KMS-11 (cell line): ENCODE measurements around the gene PCF11.
A peak's percentile ranks its signal among the peaks of the same experiment; 100 is the strongest.
"Not testable (repeated sequence)": the region's sequence is repeated elsewhere in the genome, so short reads cannot be mapped to it uniquely, and the experiment has no call there.

ENCODE experiments used
- H2AFZ ChIP-seq: fragments of 200-600 bp; sonication (generic); 2 replicates; pipeline ENCODE4 v1.6.1; 2016; ENCODE audit warnings: antibody characterized with exemption, mixed run types, low read depth
- H3K27ac ChIP-seq: fragments of 200-600 bp; sonication (generic); 2 replicates; pipeline ENCODE4 v1.6.1; 2016; ENCODE audit warnings: mild to moderate bottlenecking, mixed run types
- H3K27me3 ChIP-seq: fragments of 200-600 bp; sonication (generic); 2 replicates; pipeline ENCODE4 v1.6.1; 2017; ENCODE audit warnings: mild to moderate bottlenecking, low read depth, mixed run types, moderate library complexity; ENCODE audit not compliant: insufficient read depth
- H3K36me3 ChIP-seq: fragments of 200-600 bp; sonication (generic); 2 replicates; pipeline ENCODE4 v1.6.1; 2017; ENCODE audit warnings: mild to moderate bottlenecking, mixed run types; ENCODE audit not compliant: insufficient read depth
- H3K4me1 ChIP-seq: fragments of 200-600 bp; sonication (generic); 2 replicates; pipeline ENCODE4 v1.6.1; 2016; ENCODE audit warnings: mild to moderate bottlenecking, low read depth, mixed run types; ENCODE audit not compliant: poor library complexity, severe bottlenecking
- H3K4me2 ChIP-seq: fragments of 200-600 bp; sonication (generic); 2 replicates; pipeline ENCODE4 v1.7.0; 2016; ENCODE audit warnings: mild to moderate bottlenecking, mixed run types
- H3K4me3 ChIP-seq: fragments of 200-600 bp; sonication (generic); IDR thresholded peaks from 2 replicates; pipeline ENCODE4 v1.6.1; 2017; ENCODE audit warnings: low read depth, low read length, mixed read lengths; ENCODE audit not compliant: insufficient read depth
- H3K79me2 ChIP-seq: fragments of 200-600 bp; sonication (generic); 2 replicates; pipeline ENCODE4 v1.6.1; 2016; ENCODE audit warnings: low read depth, mixed run types; ENCODE audit not compliant: insufficient read depth
- H3K9ac ChIP-seq: fragments of 200-600 bp; sonication (generic); 2 replicates; pipeline ENCODE4 v1.6.1; 2016; ENCODE audit warnings: mild to moderate bottlenecking, mixed run types
- H4K20me1 ChIP-seq: fragments of 200-600 bp; sonication (generic); 2 replicates; pipeline ENCODE4 v1.6.1; 2016; ENCODE audit warnings: mild to moderate bottlenecking, mixed run types; ENCODE audit not compliant: insufficient read depth
- CTCF ChIP-seq: fragments of 200-600 bp; sonication (generic); conservative IDR thresholded peaks from 2 replicates; pipeline ENCODE4 v1.6.1; 2017; ENCODE audit warnings: low read depth, mild to moderate bottlenecking, antibody characterized with exemption, low read length, moderate library complexity, mixed read lengths

PCF11 gene

GRCh38 chr11:83127310-83127637, 29.7 kb upstream of the PCF11 start:
- H3K4me2 ChIP-seq: peak overlapping the region; percentile 18
- no peaks in the 10 kb centered on the region for H4K20me1 ChIP-seq
- no peaks in the 10 kb centered on the region for H3K36me3 ChIP-seq
- H3K4me3 ChIP-seq: no peak overlapping the region
- no peak overlapping the region for H3K27ac ChIP-seq
- H3K79me2 ChIP-seq: no peaks in the 10 kb centered on the region
- no peaks in the 10 kb centered on the region for H3K27me3 ChIP-seq
- no peak overlapping the region for H3K9ac ChIP-seq
- peaks cover 27% of the 10 kb centered on the region for H3K4me1 ChIP-seq
- peak overlapping the region; percentile 41; the same call in 1 of the 2 replicates for H2AFZ ChIP-seq
- TF ChIP-seq CTCF: no peak

DNA sequence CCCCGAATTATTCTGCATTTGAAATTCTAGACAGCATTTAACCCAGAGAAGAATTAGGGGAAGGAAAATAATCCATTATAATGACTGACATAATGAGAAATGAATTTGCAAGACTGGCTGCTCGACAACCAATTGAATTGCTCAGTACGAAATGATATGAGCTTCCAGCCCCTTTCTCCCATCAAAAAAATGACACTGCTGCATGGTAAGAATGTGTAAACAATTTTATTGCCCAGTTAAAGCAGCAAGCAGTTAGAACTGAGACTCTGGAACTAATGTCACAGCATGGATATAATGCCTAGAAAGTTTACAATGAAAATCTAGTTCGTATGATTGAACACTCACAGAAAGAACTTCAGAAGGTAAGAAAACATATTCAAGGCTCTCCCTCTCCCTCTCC, 24.7 kb upstream of the PCF11 start:
- H3K4me1 ChIP-seq: peaks cover 18% of the 10 kb centered on the region
- no peaks in the 10 kb centered on the region for H3K27me3 ChIP-seq
- H3K4me3 ChIP-seq: no peak overlapping the region
- no peak overlapping the region for H2AFZ ChIP-seq
- no peak overlapping the region for H3K27ac ChIP-seq
- TF ChIP-seq CTCF: no peak
- no peaks in the 10 kb centered on the region for H3K36me3 ChIP-seq
- no peaks in the 10 kb centered on the region for H3K79me2 ChIP-seq
- H3K4me2 ChIP-seq: no peak overlapping the region
- H3K9ac ChIP-seq: no peak overlapping the region
- H4K20me1 ChIP-seq: no peaks in the 10 kb centered on the region

DNA sequence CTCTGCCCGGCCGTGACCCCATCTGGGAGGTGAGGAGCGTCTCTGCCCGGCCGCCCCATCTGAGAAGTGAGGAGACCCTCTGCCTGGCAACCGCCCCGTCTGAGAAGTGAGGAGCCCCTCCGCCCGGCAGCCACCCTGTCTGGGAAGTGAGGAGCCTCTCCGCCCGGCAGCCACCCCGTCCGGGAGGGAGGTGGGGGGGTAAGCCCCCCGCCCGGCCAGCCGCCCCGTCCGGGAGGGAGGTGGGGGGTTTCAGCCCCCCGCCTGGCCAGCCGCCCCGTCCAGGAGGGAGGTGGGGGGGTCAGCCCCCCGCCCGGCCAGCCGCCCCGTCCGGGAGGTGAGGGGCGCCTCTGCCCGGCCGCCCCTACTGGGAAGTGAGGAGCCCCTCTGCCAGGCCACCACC, 23.7 kb upstream of the PCF11 start:
- not testable (repeated sequence) for H4K20me1 ChIP-seq, H3K27me3 ChIP-seq, H3K4me3 ChIP-seq, H3K9ac ChIP-seq, H3K27ac ChIP-seq, H3K4me2 ChIP-seq, H3K79me2 ChIP-seq, H3K36me3 ChIP-seq, H2AFZ ChIP-seq
- H3K4me1 ChIP-seq: peaks cover 15% of the 10 kb centered on the region

DNA sequence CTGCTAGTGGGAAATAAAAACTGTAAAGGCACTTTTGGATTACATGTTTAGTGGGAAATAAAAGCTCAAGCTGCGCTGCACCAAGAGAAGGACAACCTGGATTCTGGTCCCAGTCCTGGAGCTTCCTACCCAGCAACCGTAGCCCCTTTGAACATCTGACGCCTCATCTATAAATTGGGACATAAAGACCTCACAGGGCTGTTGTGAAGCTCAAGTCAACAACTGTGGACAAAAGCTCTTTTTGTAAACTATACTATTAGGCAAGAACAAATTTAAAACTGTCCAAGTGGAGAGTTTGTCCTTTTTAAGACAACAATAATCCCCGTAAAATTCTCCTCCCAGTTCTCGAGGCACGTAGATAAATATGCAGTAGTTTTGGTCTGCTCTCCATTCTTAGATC, 17.6 kb upstream of the PCF11 start:
- TF ChIP-seq CTCF: no peak
- Histone ChIP-seq H3K4me2 (no peak overlapping the region), H3K4me3 (no peak overlapping the region), H3K27ac (no peak overlapping the region), H2AFZ (no peak overlapping the region), H3K27me3 (no peaks in the 10 kb centered on the region), H3K4me1 (peaks cover 20% of the 10 kb centered on the region), H4K20me1 (no peaks in the 10 kb centered on the region), H3K36me3 (no peaks in the 10 kb centered on the region), H3K79me2 (no peaks in the 10 kb centered on the region), H3K9ac (no peak overlapping the region)

DNA sequence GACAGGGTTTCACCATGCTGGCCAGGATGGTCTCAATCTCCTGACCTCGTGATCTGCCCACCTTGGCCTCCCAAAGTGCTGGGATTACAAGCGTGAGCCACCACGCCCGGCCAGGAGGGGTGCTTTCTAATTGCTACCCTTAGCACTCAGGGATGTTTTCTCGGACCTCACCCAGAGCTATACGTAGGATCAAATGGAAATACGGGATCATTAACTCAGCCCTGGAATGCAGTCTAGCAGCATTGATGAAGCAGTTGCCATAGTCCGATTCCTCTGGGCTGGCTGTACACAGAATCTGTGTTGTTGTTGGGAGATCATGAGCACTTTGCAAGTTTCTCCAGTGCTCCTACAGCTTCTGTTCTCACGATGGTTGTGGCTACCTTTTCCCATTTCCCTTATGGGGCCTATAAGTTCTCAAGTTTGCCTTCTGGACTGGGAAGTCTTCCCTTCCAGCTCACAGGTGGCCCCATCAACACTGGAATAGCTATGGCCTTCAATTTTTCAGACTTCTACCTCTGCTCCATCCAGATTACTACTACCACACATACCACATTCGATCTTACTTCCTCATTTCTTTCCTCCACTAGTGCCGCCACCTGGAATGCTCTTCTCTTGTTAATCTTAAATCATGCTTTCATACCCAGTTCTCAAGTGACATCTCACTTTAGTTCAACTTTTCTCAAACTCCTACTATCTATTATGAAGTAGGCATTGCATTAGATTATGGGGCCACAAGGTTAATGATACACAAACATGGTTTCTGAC, 16.1 kb upstream of the PCF11 start:
- H3K4me1 ChIP-seq: peaks cover 20% of the 10 kb centered on the region
- H3K27me3 ChIP-seq: no peaks in the 10 kb centered on the region
- H3K79me2 ChIP-seq: no peaks in the 10 kb centered on the region
- no peak overlapping the region for H2AFZ ChIP-seq
- H3K4me2 ChIP-seq: no peak overlapping the region
- H3K9ac ChIP-seq: no peak overlapping the region
- H3K4me3 ChIP-seq: no peak overlapping the region
- no peak overlapping the region for H3K27ac ChIP-seq
- no peaks in the 10 kb centered on the region for H4K20me1 ChIP-seq
- no peak for TF ChIP-seq CTCF
- H3K36me3 ChIP-seq: no peaks in the 10 kb centered on the region
